OCI-LY1 (cell line): ENCODE data around the gene DNAH11.

ENCODE experiments used
- CTCF ChIP-seq: fragments of 200-600 bp; sonication (generic), shearing (Covaris generic); IDR thresholded peaks from 2 replicates; pipeline ENCODE4 v1.5.1; 2017; ENCODE audit warnings: mild to moderate bottlenecking, antibody characterized with exemption, low read length, moderate library complexity, mixed read lengths
- EZH2 ChIP-seq: fragments of 200-600 bp; sonication (generic), shearing (Covaris generic); IDR thresholded peaks from 2 replicates; pipeline ENCODE4 v1.8.0; 2017; ENCODE audit warnings: borderline replicate concordance, mixed run types, mild to moderate bottlenecking, antibody characterized with exemption, low read length, moderate library complexity, mixed read lengths

- no peak for TF ChIP-seq CTCF
- TF ChIP-seq EZH2 = no peak
Observed at GRCh38 chr7:21866731-21867130, 323.9 kb downstream of the DNAH11 start.
